HG02588 (cell line): ENCODE results near the gene TRAF3IP1.
"Not testable (repeated sequence)": the region's sequence is repeated elsewhere in the genome, so short reads cannot be mapped to it uniquely, and the experiment has no call there.

ENCODE experiments used
- ATAC-seq: cut with Tn5 transposase; IDR thresholded peaks from one replicate; pipeline ENCODE4 v1.9.1; 2021; ENCODE audit warnings: mild to moderate bottlenecking, moderate library complexity; ENCODE audit not compliant: unreplicated experiment

TRAF3IP1 gene

GRCh38 chr2:238404406-238405216 is 84.3 kb downstream of the TRAF3IP1 start:
- ATAC-seq, result no peak

- ATAC-seq, result not testable (repeated sequence)
These were observed 84.9 kb downstream of the TRAF3IP1 start for GRCh38 chr2:238405217-238405555.

GRCh38 chr2:238406221-238406997 is 86.1 kb downstream of the TRAF3IP1 start:
- no peak for ATAC-seq

- ATAC-seq, result no peak
These were observed 86.6 kb downstream of the TRAF3IP1 start for GRCh38 chr2:238406998-238407285.

- ATAC-seq, result no peak
These were observed 87.2 kb downstream of the TRAF3IP1 start for GRCh38 chr2:238407566-238407965.

- no peak for ATAC-seq
These were observed 88.5 kb downstream of the TRAF3IP1 start for GRCh38 chr2:238408615-238409340.

- no peak for ATAC-seq
These were observed 89.3 kb downstream of the TRAF3IP1 start for GRCh38 chr2:238409341-238410199.

- ATAC-seq, result no peak
These were observed 91.9 kb downstream of the TRAF3IP1 start for GRCh38 chr2:238412067-238412767.

GRCh38 chr2:238413368-238413767 is 93.0 kb downstream of the TRAF3IP1 start:
- no peak for ATAC-seq

GRCh38 chr2:238415036-238415764 is 94.9 kb downstream of the TRAF3IP1 start:
- no peak for ATAC-seq

- no peak for ATAC-seq
These were observed 95.6 kb downstream of the TRAF3IP1 start for GRCh38 chr2:238415893-238416292.

GRCh38 chr2:238418196-238418998 is 98.1 kb downstream of the TRAF3IP1 start:
- no peak for ATAC-seq

- ATAC-seq, result no peak
These were observed 98.8 kb downstream of the TRAF3IP1 start for GRCh38 chr2:238418999-238419546.

GRCh38 chr2:238420442-238420841 is 100.1 kb downstream of the TRAF3IP1 start:
- ATAC-seq, result no peak

GRCh38 chr2:238420878-238421694 is 100.8 kb downstream of the TRAF3IP1 start:
- ATAC-seq, result no peak

- ATAC-seq, result no peak
These were observed 101.3 kb downstream of the TRAF3IP1 start for GRCh38 chr2:238421695-238422035.

- ATAC-seq, result no peak
These were observed 102.0 kb downstream of the TRAF3IP1 start for GRCh38 chr2:238422285-238422684.

- ATAC-seq, result no peak
These were observed 102.6 kb downstream of the TRAF3IP1 start for GRCh38 chr2:238422940-238423339.
